ENCODE data around the gene RIC8A. TPM values are rescaled to one million over a fixed set of nuclear protein-coding genes. Genes with fewer than 3 reads are reported as not detected.

Gene RIC8A
- total RNA-seq, 1 donor from 2014 or later = 102 TPM

DNA sequence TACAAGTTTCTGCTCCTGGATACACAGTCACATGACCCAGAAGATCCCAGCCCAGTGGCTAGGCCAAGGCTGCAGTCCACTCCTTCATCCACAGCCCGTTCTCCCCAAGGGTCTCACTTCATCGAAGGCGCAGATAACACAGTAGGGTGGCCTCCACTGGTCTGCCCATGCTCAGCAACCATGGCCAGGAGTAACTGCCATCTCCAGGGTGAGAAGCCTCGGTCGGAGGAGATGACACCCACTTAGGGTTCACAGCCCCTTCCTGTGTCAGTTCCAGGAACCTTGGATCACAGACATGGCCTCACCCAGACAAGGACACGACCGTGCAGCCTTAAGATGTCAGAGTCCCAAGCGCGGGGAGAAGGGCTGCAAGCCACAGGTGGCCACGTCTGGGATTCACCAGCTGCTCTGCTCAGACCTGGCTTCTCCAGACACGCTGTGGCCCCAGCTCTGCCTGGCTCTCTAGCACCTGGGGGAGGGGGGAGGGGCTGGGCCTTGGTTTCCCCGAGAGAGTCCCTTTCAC lies 2.9 kb upstream of the RIC8A start:
- Histone ChIP-seq H3K36me3 (peaks cover 11 to 52% of the 10 kb centered on the region in 2 donors), H3K27ac (no peak overlapping the region), H3K4me1 (peaks cover 13 to 30% of the 10 kb centered on the region in 2 donors), H3K27me3 (no peaks in the 10 kb centered on the region), H3K4me3 (peak overlapping the region in 1 of 2 donors; percentile 88), H3K9me3 (no peaks in the 10 kb centered on the region)
- TF ChIP-seq, protein P1, sequence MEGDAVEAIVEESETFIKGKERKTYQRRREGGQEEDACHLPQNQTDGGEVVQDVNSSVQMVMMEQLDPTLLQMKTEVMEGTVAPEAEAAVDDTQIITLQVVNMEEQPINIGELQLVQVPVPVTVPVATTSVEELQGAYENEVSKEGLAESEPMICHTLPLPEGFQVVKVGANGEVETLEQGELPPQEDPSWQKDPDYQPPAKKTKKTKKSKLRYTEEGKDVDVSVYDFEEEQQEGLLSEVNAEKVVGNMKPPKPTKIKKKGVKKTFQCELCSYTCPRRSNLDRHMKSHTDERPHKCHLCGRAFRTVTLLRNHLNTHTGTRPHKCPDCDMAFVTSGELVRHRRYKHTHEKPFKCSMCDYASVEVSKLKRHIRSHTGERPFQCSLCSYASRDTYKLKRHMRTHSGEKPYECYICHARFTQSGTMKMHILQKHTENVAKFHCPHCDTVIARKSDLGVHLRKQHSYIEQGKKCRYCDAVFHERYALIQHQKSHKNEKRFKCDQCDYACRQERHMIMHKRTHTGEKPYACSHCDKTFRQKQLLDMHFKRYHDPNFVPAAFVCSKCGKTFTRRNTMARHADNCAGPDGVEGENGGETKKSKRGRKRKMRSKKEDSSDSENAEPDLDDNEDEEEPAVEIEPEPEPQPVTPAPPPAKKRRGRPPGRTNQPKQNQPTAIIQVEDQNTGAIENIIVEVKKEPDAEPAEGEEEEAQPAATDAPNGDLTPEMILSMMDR (IDR thresholded peaks at IDR 0.05) = no peak
- intact Hi-C loops (cut with DNase I) = loop anchor here (5.0 kb wide), 2 partner anchors 103 to 248 kb away; partner anchors contain the start of genes IFITM2 and PTDSS2
- DNase-seq (ENCODE audit: low spot score in 2 of 2) = peak in 1 of 2 donors; percentile 61

DNA sequence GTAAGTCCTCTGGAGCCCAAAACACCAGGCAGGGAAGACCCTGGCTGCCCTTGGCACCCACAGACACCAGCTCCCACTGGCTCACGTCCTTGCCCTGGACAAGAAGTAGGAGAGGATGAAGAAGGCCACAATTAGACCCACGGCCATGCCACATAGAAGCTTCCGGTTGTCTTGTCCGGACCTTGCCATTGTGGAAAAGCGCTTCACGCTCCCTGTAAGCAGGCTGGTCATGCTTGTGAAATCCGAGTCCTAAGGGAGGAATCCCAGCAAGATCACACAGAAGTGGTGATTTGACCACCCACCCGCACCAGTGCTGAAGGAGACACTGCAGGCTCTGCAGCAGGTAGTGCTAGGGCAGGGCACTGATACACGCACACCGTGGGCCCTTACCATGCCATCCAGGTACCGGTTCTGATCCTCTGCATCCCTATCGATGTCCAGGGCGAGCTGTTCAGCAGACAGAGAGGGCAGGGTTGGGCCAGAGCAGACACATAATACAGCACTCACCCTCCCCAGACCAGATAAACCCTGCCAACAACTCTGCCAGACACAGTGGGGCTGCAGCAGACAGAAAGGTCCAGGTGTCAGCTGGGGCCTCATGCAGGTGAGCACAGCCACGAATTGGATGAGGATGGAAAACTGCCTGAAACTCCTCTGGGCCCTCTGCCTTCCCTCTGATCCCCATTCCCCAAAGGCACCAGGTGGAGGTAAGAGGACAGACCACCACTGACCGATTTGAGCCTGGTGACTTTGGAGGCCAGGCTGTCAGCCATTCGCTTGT lies 2.1 kb upstream of the RIC8A start:
- TF ChIP-seq, protein P1 (IDR thresholded peaks at IDR 0.05) = no peak
- H3K9me3 ChIP-seq = no peaks in the 10 kb centered on the region
- H3K27me3 ChIP-seq = no peaks in the 10 kb centered on the region
- peak in 1 of 2 donors; percentile 63 for DNase-seq (ENCODE audit: low spot score in 2 of 2)
- H3K4me3 ChIP-seq = peak overlapping the region; percentile 88 to 99
- H3K27ac ChIP-seq = no peak overlapping the region
- H3K36me3 ChIP-seq = peaks cover 18 to 52% of the 10 kb centered on the region in 2 donors
- peaks cover 17 to 38% of the 10 kb centered on the region in 2 donors for H3K4me1 ChIP-seq
- intact Hi-C loops (cut with DNase I) = loop anchor here (2.0 to 5.0 kb wide), 3 partner anchors 102 to 247 kb away; partner anchors contain the start of genes IFITM2 and PTDSS2

DNA sequence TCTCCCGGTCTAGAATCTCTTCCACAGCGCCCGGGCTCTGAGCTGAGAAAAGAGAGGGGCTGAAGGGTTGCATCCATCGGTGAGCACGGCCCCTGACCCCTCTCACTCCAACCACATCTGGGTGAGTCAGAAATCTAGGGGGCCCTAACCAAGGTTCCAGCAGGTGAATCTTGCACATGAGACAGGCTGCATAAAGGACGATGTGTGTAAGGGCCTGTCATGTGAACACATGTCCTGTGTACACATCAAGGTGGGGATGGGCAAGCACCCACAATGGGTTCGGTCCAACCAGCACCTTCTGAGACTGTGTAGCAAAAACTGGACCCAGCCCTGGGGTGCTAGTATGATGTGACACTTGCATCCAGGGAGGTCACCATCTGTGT lies 1.5 kb upstream of the RIC8A start:
- peak in 1 of 2 donors; percentile 60 for DNase-seq (ENCODE audit: low spot score in 2 of 2)

DNA sequence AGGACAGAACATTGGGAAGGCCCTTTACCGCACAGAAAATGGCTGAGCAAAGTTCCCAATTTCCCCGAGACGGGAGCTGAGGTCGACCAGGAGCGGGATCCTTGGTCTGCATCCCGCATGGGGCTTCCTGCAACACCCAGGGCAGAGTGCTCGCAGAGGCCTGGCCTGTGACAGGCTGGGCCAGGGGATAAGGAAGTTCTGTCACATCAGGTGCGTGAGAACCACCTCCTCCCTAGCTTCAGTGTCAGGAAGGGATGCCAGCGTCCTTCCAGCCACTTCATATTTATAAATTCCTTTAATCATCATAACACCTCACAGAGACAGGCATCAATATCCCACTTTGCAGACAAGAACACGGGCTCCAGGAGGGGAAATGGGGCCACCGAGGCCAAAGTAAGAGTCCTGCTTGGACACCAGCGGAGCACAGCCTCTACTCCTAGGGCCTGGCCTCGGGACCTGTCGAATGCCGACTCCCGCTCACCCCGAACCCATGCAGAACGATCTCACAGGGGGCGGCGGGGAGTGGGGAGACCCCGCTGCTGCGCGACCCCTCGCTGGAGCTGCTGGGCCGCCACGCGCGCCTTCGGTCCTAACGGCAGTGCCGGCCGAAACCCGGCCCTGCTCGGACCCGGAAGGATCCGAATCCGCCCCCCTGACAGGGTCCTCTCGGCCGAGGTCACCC lies 841 bp upstream of the RIC8A start:
- TF ChIP-seq, protein P1 (IDR thresholded peaks at IDR 0.05) = no peak
- H3K4me3 ChIP-seq = peak overlapping the region; percentile 88 to 99
- H3K4me1 ChIP-seq = peaks cover 17 to 47% of the 10 kb centered on the region in 2 donors
- peak overlapping the region; percentile 99 for H3K27ac ChIP-seq
- intact Hi-C loops (cut with DNase I) = loop anchor here (1.0 to 5.0 kb wide), 5 partner anchors 30 to 300 kb away; partner anchors contain the start of genes IFITM2, PSMD13, PTDSS2 and SIRT3
- no peaks in the 10 kb centered on the region for H3K9me3 ChIP-seq
- H3K36me3 ChIP-seq = peaks cover 29 to 55% of the 10 kb centered on the region in 2 donors
- peak in 1 of 2 donors; percentile 70 for DNase-seq (ENCODE audit: low spot score in 2 of 2)
- H3K27me3 ChIP-seq = no peaks in the 10 kb centered on the region

More for the DNA sequence above, 1.5 kb upstream of the RIC8A start:
- Histone ChIP-seq H3K27me3 (no peaks in the 10 kb centered on the region), H3K36me3 (peaks cover 23 to 52% of the 10 kb centered on the region in 2 donors), H3K9me3 (no peaks in the 10 kb centered on the region), H3K4me3 (peak overlapping the region; percentile 88 to 99), H3K4me1 (peaks cover 17 to 44% of the 10 kb centered on the region in 2 donors), H3K27ac (peak overlapping the region in 1 of 2 donors; percentile 99)
- TF ChIP-seq, protein P1 (IDR thresholded peaks at IDR 0.05) = no peak
- intact Hi-C loops (cut with DNase I) = loop anchor here (2.0 to 5.0 kb wide), 3 partner anchors 101 to 246 kb away; partner anchors contain the start of genes IFITM2 and PTDSS2

DNA sequence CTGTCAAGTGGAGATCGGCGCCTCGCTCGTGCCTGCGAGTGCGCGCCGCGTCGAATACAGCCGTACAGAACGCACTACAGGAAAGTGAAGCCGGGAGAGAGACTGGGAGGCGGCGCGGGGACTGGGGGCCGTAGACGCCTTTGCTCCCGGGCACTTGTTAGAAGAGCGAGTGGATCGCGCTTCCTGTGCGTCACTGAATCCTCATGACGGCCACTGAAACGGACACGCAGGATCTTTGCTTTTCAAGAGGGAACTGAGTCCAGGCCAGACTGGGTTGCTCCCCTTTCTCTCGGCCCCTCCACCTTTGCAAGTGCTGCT lies 314 bp downstream of the RIC8A start:
- no peaks in the 10 kb centered on the region for H3K9me3 ChIP-seq
- H3K4me1 ChIP-seq = peaks cover 17 to 47% of the 10 kb centered on the region in 2 donors
- intact Hi-C loops (cut with DNase I) = loop anchor here (1.0 to 5.0 kb wide), 5 partner anchors 28 to 298 kb away; partner anchors contain the start of genes IFITM2, PSMD13, PTDSS2 and SIRT3
- H3K27me3 ChIP-seq = no peaks in the 10 kb centered on the region
- peak in 1 of 2 donors; percentile 83 for DNase-seq (ENCODE audit: low spot score in 2 of 2)
- TF ChIP-seq, protein P1 (IDR thresholded peaks at IDR 0.05) = no peak
- H3K27ac ChIP-seq = peak overlapping the region; percentile 99
- H3K4me3 ChIP-seq = peak overlapping the region; percentile 88 to 99
- H3K36me3 ChIP-seq = peaks cover 41 to 61% of the 10 kb centered on the region in 2 donors

All from ascending aorta (tissue), 2 donors.